ENCODE data around the gene JAK3. TPM values are rescaled to one million over a fixed set of nuclear protein-coding genes. Genes with fewer than 3 reads are reported as not detected.

JAK3 gene
- total RNA-seq, 1 experiment from 2014 or later = 4.4 TPM

GRCh38 chr19:17874758-17875135 is 27.0 kb upstream of the JAK3 start:
- DNase-seq (ENCODE audit: low spot score) (no peak), ATAC-seq (no peak)
- peak overlapping the region; percentile 68 for H3K4me3 Mint-ChIP-seq
- no peak overlapping the region for H3K27ac Mint-ChIP-seq
- no peaks in the 10 kb centered on the region for H3K36me3 Mint-ChIP-seq
- no peak for TF ChIP-seq CDX4 (CRISPR knock-in tag; IDR thresholded peaks at IDR 0.05; ENCODE audit: borderline replicate concordance)
- TF ChIP-seq ERG (CRISPR knock-in tag; IDR thresholded peaks at IDR 0.05) = no peak
- TF ChIP-seq IRF2 (CRISPR knock-in tag; IDR thresholded peaks at IDR 0.05; ENCODE audit: borderline replicate concordance, low read depth) = no peak
- TF ChIP-seq MAX (CRISPR knock-in tag; IDR thresholded peaks at IDR 0.05) = no peak
- TF ChIP-seq JUN (CRISPR knock-in tag; IDR thresholded peaks at IDR 0.05) = no peak
- TF ChIP-seq CREB1 (CRISPR knock-in tag; IDR thresholded peaks at IDR 0.05) = no peak
- no peak for TF ChIP-seq NFATC4 (CRISPR knock-in tag; IDR thresholded peaks at IDR 0.05)
- TF ChIP-seq OVOL2 (CRISPR knock-in tag; IDR thresholded peaks at IDR 0.05; ENCODE audit: borderline replicate concordance) = no peak
- no peak for TF ChIP-seq FOXP1 (CRISPR knock-in tag; IDR thresholded peaks at IDR 0.05; ENCODE audit: borderline replicate concordance)
- no peak for TF ChIP-seq GTF2I (CRISPR knock-in tag; conservative IDR thresholded peaks at IDR 0.05)
- ChIA-PET POLR2A (no interaction called here), CTCF (interaction anchor here (1.7 kb wide), 1 partner anchor 58 kb away, joined by 12 read pairs; the partner anchor contains the start of gene CCDC124)
- H3K9me3 Mint-ChIP-seq = no peaks in the 10 kb centered on the region
- H3K4me1 Mint-ChIP-seq = peaks cover 7% of the 10 kb centered on the region
- peaks cover 13% of the 10 kb centered on the region for H3K27me3 Mint-ChIP-seq (ENCODE audit: low read depth)

- POLR2A ChIA-PET = no interaction called here
- Mint-ChIP-seq H3K27ac (no peak overlapping the region), H3K36me3 (no peaks in the 10 kb centered on the region), H3K27me3 (ENCODE audit: low read depth) (peaks cover 13% of the 10 kb centered on the region), H3K9me3 (no peaks in the 10 kb centered on the region), H3K4me3 (peak overlapping the region; percentile 68), H3K4me1 (peaks cover 12% of the 10 kb centered on the region)
- peak; percentile 76 for ATAC-seq
- CTCF ChIA-PET = interaction anchor here (1.7 to 6.0 kb wide), 2 partner anchors 57 to 59 kb away, joined by 12 to 173 read pairs; partner anchors contain the start of gene CCDC124
- peak; percentile 88 for DNase-seq (ENCODE audit: low spot score)
- TF ChIP-seq ESRRA (CRISPR knock-in tag; IDR thresholded peaks at IDR 0.05; ENCODE audit: borderline replicate concordance) (peak; percentile 53; the same call in 1 of the 2 replicates), ZNF281 (CRISPR knock-in tag; IDR thresholded peaks at IDR 0.05) (no peak), ZNF219 (CRISPR knock-in tag; IDR thresholded peaks at IDR 0.05; ENCODE audit: borderline replicate concordance) (no peak), NR3C1 (CRISPR knock-in tag; conservative IDR thresholded peaks at IDR 0.05; ENCODE audit: low read depth) (no peak), MAX (CRISPR knock-in tag; IDR thresholded peaks at IDR 0.05) (peak; percentile 73), ZSCAN18 (CRISPR knock-in tag; IDR thresholded peaks at IDR 0.05) (no peak), ETV6 (CRISPR knock-in tag; IDR thresholded peaks at IDR 0.05) (0 out of 2 replicates have a peak, but pooled peaks have one; percentile 70), TEAD4 (CRISPR knock-in tag; IDR thresholded peaks at IDR 0.05) (no peak), ELF4 (CRISPR knock-in tag; IDR thresholded peaks at IDR 0.05; ENCODE audit: low read depth) (no peak), TEAD1 (CRISPR knock-in tag; IDR thresholded peaks at IDR 0.05) (0 out of 2 replicates have a peak, but pooled peaks have one; percentile 43), JAZF1 (CRISPR knock-in tag; IDR thresholded peaks at IDR 0.05) (no peak), E2F5 (CRISPR knock-in tag; IDR thresholded peaks at IDR 0.05) (no peak), FOXP4 (CRISPR knock-in tag; IDR thresholded peaks at IDR 0.05) (peak; percentile 71; the same call in 1 of the 2 replicates), ERG (CRISPR knock-in tag; IDR thresholded peaks at IDR 0.05) (no peak)
Measured at GRCh38 chr19:17873786-17874757, 26.3 kb upstream of the JAK3 start.

Data from WTC11 (cell line).